Suprapubic skin (tissue), 4 donors: ENCODE measurements around the gene ITM2B.
"Not testable (repeated sequence)": the region's sequence is repeated elsewhere in the genome, so short reads cannot be mapped to it uniquely, and the experiment has no call there.

Source experiments
- CTCF ChIP-seq, 2 donors: fragments of 200-600 bp in 1 of 2; fragments of 450-650 bp in 1 of 2; sonication (generic) in 1 of 2; IDR thresholded peaks; one replicate each; pipeline ENCODE4 v1.5.1; 2016 to 2019; ENCODE audit warnings: antibody characterized with exemption in 2 of 2, mild to moderate bottlenecking in 1 of 2, moderate library complexity in 1 of 2
- POLR2A ChIP-seq, 2 donors: fragments of 450-650 bp; IDR thresholded peaks; one replicate each; pipeline ENCODE4 v1.6.1; 2017; ENCODE audit warnings: antibody characterized with exemption in 2 of 2, mild to moderate bottlenecking in 2 of 2, moderate library complexity in 2 of 2
- POLR2AphosphoS5 ChIP-seq, 3 donors: sonication (generic); formaldehyde crosslinking; IDR thresholded peaks; one replicate each; pipeline ENCODE4 v1.6.1; 2017; ENCODE audit warnings: antibody characterized with exemption in 3 of 3

DNA sequence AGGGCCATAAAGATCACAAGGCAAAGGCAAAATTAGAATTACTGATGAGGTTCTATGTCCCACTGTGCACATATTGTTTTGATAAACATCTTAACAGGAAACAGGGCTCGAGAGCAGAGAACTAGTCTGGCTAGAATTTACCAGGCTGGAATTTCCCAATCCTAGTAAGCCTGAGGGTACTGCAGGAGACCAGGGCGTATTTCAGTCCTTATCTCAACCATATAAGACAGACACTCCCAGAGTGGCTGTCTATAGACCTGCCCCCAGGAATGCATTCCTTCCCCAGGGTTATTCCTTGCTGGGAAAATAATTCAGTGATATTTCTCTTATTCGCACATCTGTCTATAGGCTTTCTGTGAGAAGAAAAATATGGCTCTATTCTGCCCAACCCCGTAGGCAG is 25.8 kb upstream of the ITM2B start:
- not testable (repeated sequence) for TF ChIP-seq CTCF, POLR2A, POLR2AphosphoS5 (IDR thresholded peaks at IDR 0.05)
